Measurements from ENCODE around the gene GCDH.

The GCDH gene

GRCh38 chr19:12943437-12944044 is 52.6 kb downstream of the GCDH start:
- DNase-seq: no peak

- no peak for DNase-seq
Observed at GRCh38 chr19:12944104-12944674, 53.2 kb downstream of the GCDH start.

- peak; percentile 99 for DNase-seq
Observed at GRCh38 chr19:12945479-12946091, 54.6 kb downstream of the GCDH start, which contains the start of gene RAD23A. TSS of gene RAD23A (plus strand) at chr19:12945862. CDS start at chr19:12945949, 87 bp downstream.

- DNase-seq: peak; percentile 71
Observed at GRCh38 chr19:12946092-12946721, 55.2 kb downstream of the GCDH start.

- DNase-seq: no peak
Observed at GRCh38 chr19:12946731-12947496, 56.0 kb downstream of the GCDH start.

GRCh38 chr19:12947702-12948611 is 57.0 kb downstream of the GCDH start:
- no peak for DNase-seq

- no peak for DNase-seq
Observed at GRCh38 chr19:12948612-12949362, 57.8 kb downstream of the GCDH start.

Measured in stimulated activated CD4-positive, alpha-beta T cell treated with anti-CD3 and anti-CD28 coated beads, Interleukin-15, amount 100 ng/mL, for 24 hours (primary cell).